Naive thymus-derived CD8-positive, alpha-beta T cell (primary cell): ENCODE results near the gene SAC3D1. TPM values are rescaled to one million over a fixed set of nuclear protein-coding genes. Genes with fewer than 3 reads are reported as not detected.

Experiments
- ATAC-seq, 2 donors: fragments of 150-1000 bp; cut with Tn5 transposase in 1 of 2; sonication (Bioruptor Pico), chemical (Tn5 transposase) in 1 of 2; 1 replicate in 1 of 2; 2 replicates in 1 of 2; pipeline ENCODE4 v1.10.0; 2021; ENCODE audit warnings: mild to moderate bottlenecking in 2 of 2, moderate library complexity in 2 of 2
- POLR2A ChIA-PET: fragments of 350-600 bp; sonication (Branson Sonifier 250); formaldehyde crosslinking; loops from one replicate; lab custom pipeline; 2021; ENCODE audit warnings: antibody characterized with exemption; lab: Charles Lee
- DNase-seq, 10 donors: peaks; one replicate each; pipeline versions ENCODE4 v3.0.0 to v3.0.0-alpha.2; 2020 to 2022
- H3K27ac Mint-ChIP-seq, 10 donors: one replicate each; pipeline ENCODE4 v1.8.0; 2020 to 2022; ENCODE audit warnings: mild to moderate bottlenecking in 10 of 10, mixed read lengths in 10 of 10, moderate library complexity in 4 of 10, inconsistent platforms in 1 of 10
- H3K27me3 Mint-ChIP-seq, 5 donors: one replicate each; pipeline ENCODE4 v1.8.0; 2021 to 2022; ENCODE audit warnings: mixed read lengths in 5 of 5
- H3K36me3 Mint-ChIP-seq, 3 donors: one replicate each; pipeline ENCODE4 v1.8.0; 2020 to 2022; ENCODE audit warnings: mixed read lengths in 3 of 3, mild to moderate bottlenecking in 2 of 3, inconsistent platforms in 1 of 3
- H3K4me1 Mint-ChIP-seq, 4 donors: one replicate each; pipeline ENCODE4 v1.8.0; 2021 to 2022; ENCODE audit warnings: mixed read lengths in 4 of 4
- H3K4me3 Mint-ChIP-seq, 10 donors: one replicate each; pipeline ENCODE4 v1.8.0; 2020 to 2022; ENCODE audit warnings: mild to moderate bottlenecking in 10 of 10, mixed read lengths in 10 of 10, moderate library complexity in 6 of 10, inconsistent platforms in 1 of 10
- H3K9me3 Mint-ChIP-seq, 9 donors: one replicate each; pipeline ENCODE4 v1.8.0; 2020 to 2022; ENCODE audit warnings: mixed read lengths in 9 of 9, mild to moderate bottlenecking in 3 of 9, inconsistent platforms in 1 of 9, moderate library complexity in 1 of 9
- microRNA-seq: library from miRNA; unstranded; fragments of <30 nt; microRNA quantifications from one replicate; pipeline ENCODE4 v1.2.0, GENCODE V29; 2022; ENCODE audit warnings: borderline microRNAs expressed
- polyA plus RNA-seq, 3 donors: library from polyadenylated mRNA; unstranded; fragments of 300-500 nt; fragmentation: Illumina TruSeq; gene quantifications; one replicate each; pipeline ENCODE4 v1.2.3, GENCODE V29; 2021
- total RNA-seq, 8 experiments: library from RNA in 2 of 8; stranded (reverse) in 2 of 8; gene quantifications; one replicate each; pipeline ENCODE4 v1.2.3 and lab custom pipeline; 2021 to 2026

The SAC3D1 gene
- total and polyA plus RNA-seq, 5 experiments from 2014 or later = 6.7 to 13.9 (median 9.4) TPM

DNA sequence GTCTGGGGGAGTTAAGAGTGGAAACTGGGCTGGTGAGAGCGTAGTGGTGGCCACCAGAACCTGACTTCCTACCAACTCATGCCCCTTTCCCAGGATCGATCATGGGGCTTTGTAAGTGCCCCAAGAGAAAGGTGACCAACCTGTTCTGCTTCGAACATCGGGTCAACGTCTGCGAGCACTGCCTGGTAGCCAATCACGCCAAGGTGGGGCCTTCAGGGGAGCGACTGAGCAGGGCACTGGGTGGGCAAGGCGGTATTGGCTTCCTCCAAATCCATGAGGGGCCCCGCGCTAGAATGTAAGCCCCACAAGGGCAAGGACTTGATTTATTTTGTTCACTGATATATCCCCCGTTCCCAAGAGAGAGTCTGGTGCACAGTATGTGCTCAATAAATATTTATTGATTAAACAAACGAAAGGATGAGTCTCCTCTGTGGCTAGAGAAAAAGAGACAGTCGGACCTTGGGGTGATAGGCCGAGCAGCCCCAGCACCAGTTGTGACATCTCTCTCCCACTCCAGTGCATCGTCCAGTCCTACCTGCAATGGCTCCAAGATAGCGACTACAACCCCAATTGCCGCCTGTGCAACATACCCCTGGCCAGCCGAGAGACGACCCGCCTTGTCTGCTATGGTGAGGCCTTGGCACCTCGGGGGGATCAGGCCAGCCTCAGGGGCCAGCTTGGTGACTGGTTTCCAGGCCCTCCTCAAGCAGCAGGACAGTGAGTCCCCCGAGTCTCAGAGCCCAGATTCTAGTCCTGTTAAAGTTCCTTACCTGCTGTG lies 43.8 kb downstream of the SAC3D1 start:
- no peak for ATAC-seq
- peak overlapping the region; percentile 91 to 99 (median 98) for H3K27ac Mint-ChIP-seq
- peaks cover 0 to 2% (median 0%) of the 10 kb centered on the region in 5 donors for H3K27me3 Mint-ChIP-seq
- peaks cover 18 to 31% (median 27%) of the 10 kb centered on the region in 4 donors for H3K4me1 Mint-ChIP-seq
- peaks cover 0 to 32% (median 2%) of the 10 kb centered on the region in 3 donors for H3K36me3 Mint-ChIP-seq
- no peaks in the 10 kb centered on the region for H3K9me3 Mint-ChIP-seq
- peak overlapping the region; percentile 86 to 99 (median 92) for H3K4me3 Mint-ChIP-seq
- POLR2A ChIA-PET = interaction anchor here (1.4 to 4.6 kb wide), 6 partner anchors 11 to 70 kb away, joined by 3 to 48 read pairs (median 12); partner anchors contain the start of genes ARL2, FAU, MRPL49 and TM7SF2
- DNase-seq = no peak

DNA sequence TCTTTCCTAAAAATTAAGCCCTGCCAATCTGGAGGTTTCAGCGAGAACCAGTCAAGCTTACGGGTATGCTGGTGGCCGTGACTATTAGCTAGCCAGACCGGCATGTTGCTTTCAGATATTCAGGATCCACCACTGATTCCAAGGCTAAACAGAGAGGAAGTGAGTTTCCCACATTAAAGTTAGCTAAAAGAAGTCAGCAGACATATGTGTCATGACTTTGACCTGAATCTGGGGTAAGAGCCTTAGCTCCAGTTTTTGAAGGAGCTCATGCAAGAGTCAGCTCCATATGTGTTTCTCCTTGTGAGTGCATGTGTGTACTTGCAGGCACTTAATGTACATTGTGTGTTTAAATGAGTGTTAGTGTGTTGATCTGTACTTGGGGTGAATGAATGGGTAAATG lies 44.4 kb downstream of the SAC3D1 start:
- Mint-ChIP-seq H3K4me3 (peak overlapping the region; percentile 86 to 99 (median 92)), H3K27me3 (peaks cover 0 to 2% (median 0%) of the 10 kb centered on the region in 5 donors), H3K4me1 (peaks cover 18 to 31% (median 27%) of the 10 kb centered on the region in 4 donors), H3K36me3 (peaks cover 0 to 32% (median 2%) of the 10 kb centered on the region in 3 donors), H3K27ac (peak overlapping the region in 9 of 10 donors; percentile 25 to 99 (median 97)), H3K9me3 (no peaks in the 10 kb centered on the region)
- DNase-seq (no peak), ATAC-seq (no peak)
- POLR2A ChIA-PET = interaction anchor here (1.4 to 4.6 kb wide), 5 partner anchors 10 to 71 kb away, joined by 3 to 48 read pairs (median 12); partner anchors contain the start of genes ARL2, TM7SF2, VPS51 and ZNHIT2

DNA sequence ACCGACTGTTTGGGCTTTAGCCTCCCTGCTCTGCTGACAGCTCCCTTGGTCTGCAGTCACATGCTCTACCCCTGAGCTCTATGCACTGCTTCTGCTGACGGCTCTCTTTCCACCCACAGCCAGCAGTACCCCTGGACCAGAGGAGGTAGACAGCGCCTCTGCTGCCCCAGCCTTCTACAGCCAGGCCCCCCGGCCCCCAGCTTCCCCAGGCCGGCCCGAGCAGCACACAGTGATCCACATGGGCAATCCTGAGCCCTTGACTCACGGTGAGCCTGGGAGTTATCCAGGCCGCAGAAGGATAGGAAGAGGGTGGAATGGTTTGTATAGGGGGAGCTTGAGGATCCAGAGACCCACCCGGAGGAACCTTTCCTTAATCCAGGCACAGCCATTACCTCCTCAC lies 45.8 kb downstream of the SAC3D1 start:
- POLR2A ChIA-PET = interaction anchor here (3.2 to 4.6 kb wide), 2 partner anchors 9 to 25 kb away, joined by 18 to 48 read pairs; partner anchors contain the start of genes TM7SF2 and VPS51
- peak overlapping the region in 2 of 10 donors; percentile 44 to 55 for H3K4me3 Mint-ChIP-seq
- ATAC-seq = no peak

DNA sequence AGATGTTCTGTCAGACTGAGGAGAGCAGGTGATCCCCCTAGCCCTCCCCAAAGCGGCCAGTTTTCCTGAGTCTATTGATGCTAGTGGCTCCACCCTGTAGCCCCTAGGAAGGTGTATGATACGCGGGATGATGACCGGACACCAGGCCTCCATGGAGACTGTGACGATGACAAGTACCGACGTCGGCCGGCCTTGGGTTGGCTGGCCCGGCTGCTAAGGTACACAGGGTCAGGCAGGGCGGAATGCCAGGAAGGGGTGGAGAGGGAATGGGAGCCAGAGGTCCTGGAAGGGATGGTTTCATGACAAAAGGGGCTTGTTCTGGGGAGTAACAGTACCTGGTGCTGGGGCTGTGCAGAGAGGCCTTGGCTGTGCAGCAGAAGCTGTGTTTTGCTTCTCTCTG lies 46.2 kb downstream of the SAC3D1 start:
- no peaks in the 10 kb centered on the region for H3K9me3 Mint-ChIP-seq
- H3K27me3 Mint-ChIP-seq = peaks cover 0 to 2% (median 0%) of the 10 kb centered on the region in 5 donors
- H3K4me1 Mint-ChIP-seq = peaks cover 17 to 31% (median 27%) of the 10 kb centered on the region in 4 donors
- DNase-seq (no peak), ATAC-seq (no peak)
- peaks cover 0 to 32% (median 2%) of the 10 kb centered on the region in 3 donors for H3K36me3 Mint-ChIP-seq
- H3K27ac Mint-ChIP-seq = no peak overlapping the region
- H3K4me3 Mint-ChIP-seq = no peak overlapping the region
- POLR2A ChIA-PET = interaction anchor here (0.6 to 4.6 kb wide), 3 partner anchors 8 to 24 kb away, joined by 3 to 48 read pairs (median 18); partner anchors contain the start of genes TM7SF2 and VPS51

More for the DNA sequence above, 45.8 kb downstream of the SAC3D1 start:
- Mint-ChIP-seq H3K9me3 (no peaks in the 10 kb centered on the region), H3K4me1 (peaks cover 17 to 31% (median 27%) of the 10 kb centered on the region in 4 donors), H3K27ac (peak overlapping the region in 2 of 10 donors; percentile 20 to 49), H3K36me3 (peaks cover 0 to 32% (median 2%) of the 10 kb centered on the region in 3 donors), H3K27me3 (peaks cover 0 to 2% (median 0%) of the 10 kb centered on the region in 5 donors)
- DNase-seq = no peak

DNA sequence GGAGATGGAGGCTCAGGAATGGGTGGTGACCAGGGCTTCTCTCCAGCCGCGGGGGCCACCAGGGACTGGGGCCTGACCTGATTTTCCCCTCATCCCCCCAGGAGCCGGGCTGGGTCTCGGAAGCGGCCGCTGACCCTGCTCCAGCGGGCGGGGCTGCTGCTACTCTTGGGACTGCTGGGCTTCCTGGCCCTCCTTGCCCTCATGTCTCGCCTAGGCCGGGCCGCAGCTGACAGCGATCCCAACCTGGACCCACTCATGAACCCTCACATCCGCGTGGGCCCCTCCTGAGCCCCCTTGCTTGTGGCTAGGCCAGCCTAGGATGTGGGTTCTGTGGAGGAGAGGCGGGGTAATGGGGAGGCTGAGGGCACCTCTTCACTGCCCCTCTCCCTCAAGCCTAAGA lies 46.8 kb downstream of the SAC3D1 start:
- ATAC-seq (no peak), DNase-seq (no peak)
- no peak overlapping the region for H3K27ac Mint-ChIP-seq
- H3K4me1 Mint-ChIP-seq = peaks cover 17 to 30% (median 27%) of the 10 kb centered on the region in 4 donors
- H3K36me3 Mint-ChIP-seq = peaks cover 0 to 32% (median 2%) of the 10 kb centered on the region in 3 donors
- POLR2A ChIA-PET = interaction anchor here (0.6 to 3.2 kb wide), 3 partner anchors 8 to 1110 kb away, joined by 3 to 18 read pairs (median 4); partner anchors contain the start of genes TM7SF2 and VPS51
- H3K4me3 Mint-ChIP-seq = no peak overlapping the region
- no peaks in the 10 kb centered on the region for H3K9me3 Mint-ChIP-seq
- peaks cover 0 to 2% (median 0%) of the 10 kb centered on the region in 5 donors for H3K27me3 Mint-ChIP-seq

DNA sequence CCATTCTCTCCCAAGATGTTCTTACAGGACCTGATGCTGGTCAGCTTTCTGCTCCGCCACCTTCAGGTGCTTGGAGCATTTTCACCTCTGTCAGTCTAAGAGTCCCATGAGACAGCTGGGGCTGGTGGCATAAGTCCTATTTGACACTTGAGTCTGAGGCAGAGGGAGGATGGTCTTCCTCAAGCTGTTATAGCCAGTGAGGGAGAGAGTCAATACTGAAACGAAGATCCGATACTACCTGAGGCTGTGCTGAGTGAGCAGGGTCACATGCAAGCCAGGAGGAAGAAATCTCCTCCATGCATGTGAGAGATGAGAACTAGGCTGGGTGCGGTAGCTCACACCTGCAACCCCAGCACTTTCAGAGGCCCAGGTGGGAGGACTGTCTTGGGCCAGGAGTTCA lies 48.6 kb downstream of the SAC3D1 start:
- POLR2A ChIA-PET = interaction anchor here (0.7 to 1.4 kb wide), 2 partner anchors 22 to 31 kb away, joined by 3 read pairs; partner anchors contain the start of gene TM7SF2
- no peak for ATAC-seq
- Mint-ChIP-seq H3K36me3 (peaks cover 0 to 32% (median 2%) of the 10 kb centered on the region in 3 donors), H3K27ac (peak overlapping the region in 2 of 10 donors; percentile 25 to 69), H3K27me3 (no peaks in the 10 kb centered on the region), H3K4me3 (no peak overlapping the region), H3K9me3 (no peaks in the 10 kb centered on the region), H3K4me1 (peaks cover 9 to 13% (median 12%) of the 10 kb centered on the region in 4 donors)
- DNase-seq = no peak

DNA sequence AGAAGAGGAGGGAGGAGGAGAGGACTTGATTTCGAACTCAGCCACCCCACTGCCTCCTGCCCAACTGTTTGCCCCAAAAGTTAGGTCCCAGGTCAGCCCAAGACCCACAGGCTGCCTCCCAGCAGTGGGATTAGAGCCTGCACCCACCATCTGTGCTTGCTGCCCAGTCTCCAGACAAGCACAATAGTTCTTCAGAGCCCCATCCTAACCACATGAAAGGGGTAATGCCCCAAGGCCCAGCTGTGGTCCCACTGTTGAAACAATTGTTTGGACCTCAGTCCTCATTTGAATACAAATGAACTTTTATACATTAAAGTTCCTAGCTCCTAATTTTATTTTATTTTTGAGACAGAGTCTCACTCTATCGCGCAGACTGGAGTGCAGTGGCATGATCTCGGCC lies 49.6 kb downstream of the SAC3D1 start:
- ATAC-seq (no peak), DNase-seq (no peak)
- POLR2A ChIA-PET = interaction anchor here (0.7 to 1.4 kb wide), 2 partner anchors 21 to 151 kb away, joined by 3 to 5 read pairs; partner anchors contain the start of gene TM7SF2
- Mint-ChIP-seq H3K9me3 (no peaks in the 10 kb centered on the region), H3K4me1 (peaks cover 3 to 6% (median 5%) of the 10 kb centered on the region in 4 donors), H3K36me3 (peaks cover 0 to 30% (median 2%) of the 10 kb centered on the region in 3 donors), H3K4me3 (no peak overlapping the region), H3K27me3 (no peaks in the 10 kb centered on the region), H3K27ac (no peak overlapping the region)

Small RNA genes lying within 50 kb of the gene (microRNA-seq; reads per million reads assigned to microRNA genes)
- not detected for gene MIR6879

Other genes with a start within 250 kb of the SAC3D1 start
- 100 to 1,000 TPM; 128 to 135 TPM for gene MAP4K2, start 238.0 kb upstream of the SAC3D1 start, total RNA-seq
- gene MAP4K2, start 238.0 kb upstream of the SAC3D1 start, polyA plus RNA-seq = 10 to 100 TPM; 26.6 to 55.5 (median 30.3) TPM
- 10 to 100 TPM; 50.7 to 54.1 TPM for gene MEN1, start 230.7 kb upstream of the SAC3D1 start, total RNA-seq
- 10 to 100 TPM; 22.1 to 57.4 (median 36.1) TPM for gene MEN1, start 230.7 kb upstream of the SAC3D1 start, polyA plus RNA-seq
- gene CDC42BPG, start 196.6 kb upstream of the SAC3D1 start, total RNA-seq = 10 to 100 TPM in 1 of 2 experiments, 1 to 10 TPM in 1; 9.0 to 10.3 TPM
- gene CDC42BPG, start 196.6 kb upstream of the SAC3D1 start, polyA plus RNA-seq = under 1 TPM; 0.09 to 0.38 (median 0.13) TPM
- gene EHD1, start 162.6 kb upstream of the SAC3D1 start, total RNA-seq = 100 to 1,000 TPM; 217 to 226 TPM
- gene EHD1, start 162.6 kb upstream of the SAC3D1 start, polyA plus RNA-seq = 100 to 1,000 TPM; 137 to 164 (median 154) TPM
- gene ATG2A, start 124.0 kb upstream of the SAC3D1 start, total RNA-seq = 10 to 100 TPM; 39.5 to 41.4 TPM
- 1 to 10 TPM; 3.4 to 4.2 (median 3.6) TPM for gene ATG2A, start 124.0 kb upstream of the SAC3D1 start, polyA plus RNA-seq
- gene PPP2R5B, start 116.5 kb upstream of the SAC3D1 start, total RNA-seq = 10 to 100 TPM; 13.4 to 16.0 TPM
- gene PPP2R5B, start 116.5 kb upstream of the SAC3D1 start, polyA plus RNA-seq = 1 to 10 TPM; 4.7 to 6.6 (median 5.3) TPM
- gene GPHA2, start 105.3 kb upstream of the SAC3D1 start, total RNA-seq = under 1 TPM; 0.55 to 0.69 TPM
- gene GPHA2, start 105.3 kb upstream of the SAC3D1 start, polyA plus RNA-seq = not detected
- gene MAJIN, start 69.1 kb upstream of the SAC3D1 start, total RNA-seq = 1 to 10 TPM; 1.9 to 2.4 TPM
- under 1 TPM in 2 of 3 donors, not detected in 1; 0.48 to 0.84 TPM for gene MAJIN, start 69.1 kb upstream of the SAC3D1 start, polyA plus RNA-seq
- not detected for gene BATF2, start 44.2 kb upstream of the SAC3D1 start, total RNA-seq
- gene BATF2, start 44.2 kb upstream of the SAC3D1 start, polyA plus RNA-seq = not detected
- gene ARL2, start 27.1 kb upstream of the SAC3D1 start, total RNA-seq = 10 to 100 TPM; 37.0 to 38.4 TPM
- gene ARL2, start 27.1 kb upstream of the SAC3D1 start, polyA plus RNA-seq = 100 to 1,000 TPM; 108 to 135 (median 122) TPM
- 10 to 100 TPM; 27.3 to 29.6 TPM for gene SNX15, start 13.8 kb upstream of the SAC3D1 start, total RNA-seq
- 10 to 100 TPM; 10.5 to 11.9 (median 11.9) TPM for gene SNX15, start 13.8 kb upstream of the SAC3D1 start, polyA plus RNA-seq
- gene NAALADL1, start 17.3 kb downstream of the SAC3D1 start, total RNA-seq = 10 to 100 TPM; 30.1 to 33.9 TPM
- gene NAALADL1, start 17.3 kb downstream of the SAC3D1 start, polyA plus RNA-seq = 10 to 100 TPM; 14.0 to 22.2 (median 14.3) TPM
- gene CDCA5, start 42.8 kb downstream of the SAC3D1 start, total RNA-seq = 1 to 10 TPM in 1 of 2 experiments, under 1 TPM in 1; 0.60 to 1.0 TPM
- gene CDCA5, start 42.8 kb downstream of the SAC3D1 start, polyA plus RNA-seq = under 1 TPM; 0.22 to 0.90 (median 0.35) TPM
- 10 to 100 TPM; 49.4 to 50.5 TPM for gene ZFPL1, start 43.0 kb downstream of the SAC3D1 start, total RNA-seq
- gene ZFPL1, start 43.0 kb downstream of the SAC3D1 start, polyA plus RNA-seq = 10 to 100 TPM; 21.5 to 33.1 (median 24.9) TPM
- 100 to 1,000 TPM; 258 to 274 TPM for gene VPS51, start 55.0 kb downstream of the SAC3D1 start, total RNA-seq
- 100 to 1,000 TPM in 2 of 3 donors, 10 to 100 TPM in 1; 70.2 to 111 (median 106) TPM for gene VPS51, start 55.0 kb downstream of the SAC3D1 start, polyA plus RNA-seq
- 10 to 100 TPM; 29.0 to 29.2 TPM for gene TM7SF2, start 70.7 kb downstream of the SAC3D1 start, total RNA-seq
- gene TM7SF2, start 70.7 kb downstream of the SAC3D1 start, polyA plus RNA-seq = 10 to 100 TPM; 17.4 to 22.6 (median 21.2) TPM
- 10 to 100 TPM; 16.6 to 17.9 TPM for gene ZNHIT2, start 76.5 kb downstream of the SAC3D1 start, total RNA-seq
- gene ZNHIT2, start 76.5 kb downstream of the SAC3D1 start, polyA plus RNA-seq = 10 to 100 TPM; 24.3 to 33.1 (median 29.8) TPM
- gene FAU, start 80.9 kb downstream of the SAC3D1 start, total RNA-seq = 1,000 to 10,000 TPM; 1,487 to 1,501 TPM
- 1,000 to 10,000 TPM; 1,097 to 1,366 (median 1,350) TPM for gene FAU, start 80.9 kb downstream of the SAC3D1 start, polyA plus RNA-seq
- gene MRPL49, start 81.1 kb downstream of the SAC3D1 start, total RNA-seq = 10 to 100 TPM; 76.0 to 76.2 TPM
- 10 to 100 TPM; 78.9 to 96.9 (median 90.1) TPM for gene MRPL49, start 81.1 kb downstream of the SAC3D1 start, polyA plus RNA-seq
- 10 to 100 TPM; 61.9 to 65.2 TPM for gene SYVN1, start 93.3 kb downstream of the SAC3D1 start, total RNA-seq
- gene SYVN1, start 93.3 kb downstream of the SAC3D1 start, polyA plus RNA-seq = 10 to 100 TPM in 1 of 3 donors, 1 to 10 TPM in 2; 7.9 to 10.6 (median 8.2) TPM
- gene SPDYC, start 129.0 kb downstream of the SAC3D1 start, total RNA-seq = not detected
- not detected for gene SPDYC, start 129.0 kb downstream of the SAC3D1 start, polyA plus RNA-seq
- 100 to 1,000 TPM in 1 of 2 experiments, 10 to 100 TPM in 1; 99.5 to 106 TPM for gene CAPN1, start 140.7 kb downstream of the SAC3D1 start, total RNA-seq
- 10 to 100 TPM; 75.6 to 79.2 (median 78.9) TPM for gene CAPN1, start 140.7 kb downstream of the SAC3D1 start, polyA plus RNA-seq
- gene POLA2, start 220.8 kb downstream of the SAC3D1 start, total RNA-seq = 10 to 100 TPM; 24.5 to 24.7 TPM
- gene POLA2, start 220.8 kb downstream of the SAC3D1 start, polyA plus RNA-seq = 10 to 100 TPM in 2 of 3 donors, 1 to 10 TPM in 1; 9.7 to 13.5 (median 10.9) TPM